Calu3 (cell line): ENCODE measurements around the gene MAMSTR. TPM values are rescaled to one million over a fixed set of nuclear protein-coding genes. Genes with fewer than 3 reads are reported as not detected.
"Not testable (repeated sequence)": the region's sequence is repeated elsewhere in the genome, so short reads cannot be mapped to it uniquely, and the experiment has no call there.

ENCODE experiments used
- BruUV-seq: library from RNA; stranded (reverse); fragments of 400-500 nt; replicated peaks from 2 replicates; lab custom pipeline; 2021; lab: Mats Ljungman, UMichigan
- CTCF ChIA-PET: fragments of 300-600 bp; sonication (Branson Sonifier 250); formaldehyde crosslinking; loops from one replicate; lab custom pipeline; 2022; ENCODE audit warnings: antibody characterized with exemption; lab: Charles Lee
- DNase-seq: peaks from one replicate; pipeline ENCODE4 v3.0.0; 2022
- H3K27ac Mint-ChIP-seq: one replicate; pipeline ENCODE4 v1.8.0; 2022; ENCODE audit warnings: mixed read lengths; ENCODE audit not compliant: unreplicated experiment
- H3K27me3 Mint-ChIP-seq: one replicate; pipeline ENCODE4 v1.8.0; 2022; ENCODE audit warnings: mixed read lengths; ENCODE audit not compliant: unreplicated experiment
- H3K36me3 Mint-ChIP-seq: one replicate; pipeline ENCODE4 v1.8.0; 2022; ENCODE audit warnings: mild to moderate bottlenecking, moderate library complexity, mixed read lengths; ENCODE audit not compliant: insufficient read depth, unreplicated experiment
- H3K4me1 Mint-ChIP-seq: one replicate; pipeline ENCODE4 v1.8.0; 2022; ENCODE audit warnings: mild to moderate bottlenecking, low read depth, mixed read lengths; ENCODE audit not compliant: unreplicated experiment
- H3K4me3 Mint-ChIP-seq: one replicate; pipeline ENCODE4 v1.8.0; 2022; ENCODE audit warnings: mild to moderate bottlenecking, low read depth, moderate library complexity, mixed read lengths; ENCODE audit not compliant: unreplicated experiment
- H3K9me3 Mint-ChIP-seq: one replicate; pipeline ENCODE4 v1.8.0; 2022; ENCODE audit warnings: low read depth, mixed read lengths; ENCODE audit not compliant: unreplicated experiment
- CTCF ChIP-seq: fragments of 200-600 bp; IDR thresholded peaks from one replicate; pipeline ENCODE4 v1.8.0; 2022; ENCODE audit warnings: antibody characterized with exemption; ENCODE audit not compliant: unreplicated experiment
- intact Hi-C: fragments of 100-400 bp; cut with micrococcal nuclease; formaldehyde crosslinking; loops from one replicate; pipeline ENCODE4 v1.10.0; 2022; ENCODE audit not compliant: unreplicated experiment
- total RNA-seq: library from RNA; stranded (reverse); gene quantifications from 2 replicates; pipeline ENCODE4 v1.2.3, GENCODE V29; 2022

The MAMSTR gene
- total RNA-seq, 1 experiment from 2014 or later = 1.7 TPM

GRCh38 chr19:48683349-48683748 is 36.2 kb downstream of the MAMSTR start:
- no TSS peak for BruUV-seq
- DNase-seq = no peak
- Mint-ChIP-seq H3K4me3 (no peak overlapping the region), H3K9me3 (no peaks in the 10 kb centered on the region), H3K27ac (no peak overlapping the region), H3K27me3 (no peaks in the 10 kb centered on the region), H3K36me3 (no peaks in the 10 kb centered on the region), H3K4me1 (peaks cover 15% of the 10 kb centered on the region)
- CTCF ChIA-PET = interaction anchor here (3.0 kb wide), 1 partner anchor 12 kb away, joined by 6 read pairs; the partner anchor contains the start of gene FUT2
- intact Hi-C loops = no loop called here
- TF ChIP-seq CTCF = no peak

- Mint-ChIP-seq H3K36me3 (no peaks in the 10 kb centered on the region), H3K4me1 (peaks cover 34% of the 10 kb centered on the region), H3K27ac (no peak overlapping the region), H3K9me3 (no peaks in the 10 kb centered on the region), H3K27me3 (no peaks in the 10 kb centered on the region), H3K4me3 (no peak overlapping the region)
- CTCF ChIA-PET = interaction anchor here (0.7 kb wide), 1 partner anchor 15 kb away, joined by 3 read pairs; the partner anchor contains the start of gene FUT2
- intact Hi-C loops = no loop called here
- DNase-seq = no peak
- no peak for TF ChIP-seq CTCF
- no TSS peak for BruUV-seq
Measured at GRCh38 chr19:48681127-48681470, 38.4 kb downstream of the MAMSTR start.

- CTCF ChIA-PET = interaction anchor here (0.7 kb wide), 1 partner anchor 15 kb away, joined by 3 read pairs; the partner anchor contains the start of gene FUT2
- DNase-seq = no peak
- no TSS peak for BruUV-seq
- TF ChIP-seq CTCF = no peak
- intact Hi-C loops = no loop called here
- no peak overlapping the region for H3K27ac Mint-ChIP-seq
- no peaks in the 10 kb centered on the region for H3K9me3 Mint-ChIP-seq
- H3K4me3 Mint-ChIP-seq = no peak overlapping the region
- no peaks in the 10 kb centered on the region for H3K36me3 Mint-ChIP-seq
- H3K27me3 Mint-ChIP-seq = no peaks in the 10 kb centered on the region
- peaks cover 31% of the 10 kb centered on the region for H3K4me1 Mint-ChIP-seq
Measured at GRCh38 chr19:48680436-48681126, 38.9 kb downstream of the MAMSTR start.

DNA sequence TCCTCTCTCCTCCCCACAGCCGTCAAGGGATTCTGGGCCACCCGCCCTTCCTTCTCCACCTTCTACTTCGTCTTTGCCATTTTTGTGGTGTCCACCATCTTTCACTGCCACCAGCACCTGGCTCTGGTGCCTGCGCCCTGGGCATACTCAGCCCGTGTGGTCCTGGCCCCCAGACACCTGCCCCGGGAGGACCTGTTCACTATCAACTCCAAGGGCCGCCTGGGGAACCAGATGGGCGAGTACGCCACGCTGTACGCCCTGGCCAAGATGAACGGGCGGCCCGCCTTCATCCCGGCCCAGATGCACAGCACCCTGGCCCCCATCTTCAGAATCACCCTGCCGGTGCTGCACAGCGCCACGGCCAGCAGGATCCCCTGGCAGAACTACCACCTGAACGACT is 39.5 kb downstream of the MAMSTR start:
- H3K27me3 Mint-ChIP-seq, H3K27ac Mint-ChIP-seq, CTCF ChIA-PET, H3K9me3 Mint-ChIP-seq, intact Hi-C loops, H3K36me3 Mint-ChIP-seq, DNase-seq, H3K4me3 Mint-ChIP-seq, BruUV-seq: not testable (repeated sequence)
- H3K4me1 Mint-ChIP-seq = peaks cover 25% of the 10 kb centered on the region

DNA sequence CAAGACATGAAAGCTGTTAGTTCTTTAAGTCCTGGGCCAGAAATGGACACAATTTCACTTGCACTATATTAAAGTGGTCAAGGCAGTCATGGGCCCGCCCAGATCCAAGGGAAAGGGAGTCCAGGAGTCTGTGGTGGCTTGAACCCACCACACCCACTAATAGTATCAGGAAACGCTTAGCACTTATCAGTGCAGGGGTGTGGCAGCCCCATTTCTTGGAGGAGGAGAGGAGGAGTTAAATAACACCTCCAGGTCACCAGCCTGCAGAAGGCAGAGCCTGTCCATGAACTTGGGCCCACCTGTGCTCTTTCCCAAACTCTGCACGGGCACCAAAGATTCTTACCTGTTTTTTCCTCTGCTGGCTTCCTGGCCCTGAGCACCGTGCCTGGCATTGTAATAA is 41.3 kb downstream of the MAMSTR start:
- peak; percentile 55 for DNase-seq

More for the DNA sequence above, 41.3 kb downstream of the MAMSTR start:
- Mint-ChIP-seq H3K36me3 (peaks cover 5% of the 10 kb centered on the region), H3K27me3 (no peaks in the 10 kb centered on the region), H3K4me3 (no peak overlapping the region), H3K4me1 (peaks cover 25% of the 10 kb centered on the region), H3K27ac (no peak overlapping the region), H3K9me3 (no peaks in the 10 kb centered on the region)
- intact Hi-C loops = loop anchor here (5.0 kb wide), 1 partner anchor 59 kb away; no protein-coding TSS in a partner anchor
- TF ChIP-seq CTCF = no peak
- no TSS peak for BruUV-seq
- CTCF ChIA-PET = interaction anchor here (0.6 to 1.0 kb wide), 4 partner anchors 23 to 88 kb away, joined by 3 to 4 read pairs (median 4); no protein-coding TSS in a partner anchor
